Epidermal melanocyte (primary cell): Measurements from ENCODE around the gene GRIP2.

Source experiments
- DNase-seq: peaks from one replicate; pipeline ENCODE4 v3.0.0; 2011; ENCODE audit warnings: low spot score; ENCODE audit not compliant: insufficient read length

GRIP2 gene

GRCh38 chr3:14541646-14542045, 1.5 kb upstream of the GRIP2 start:
- no peak for DNase-seq

- no peak for DNase-seq
Observed at GRCh38 chr3:14540821-14541385, 761 bp upstream of the GRIP2 start.

- no peak for DNase-seq
Observed at GRCh38 chr3:14539384-14539741, 779 bp downstream of the GRIP2 start.

- no peak for DNase-seq
Observed at GRCh38 chr3:14538451-14539088, 1.6 kb downstream of the GRIP2 start.

GRCh38 chr3:14537590-14538450, 2.3 kb downstream of the GRIP2 start:
- DNase-seq: no peak

- DNase-seq: no peak
Observed at GRCh38 chr3:14536837-14537589, 3.1 kb downstream of the GRIP2 start.

GRCh38 chr3:14536055-14536815, 3.9 kb downstream of the GRIP2 start:
- DNase-seq: no peak

GRCh38 chr3:14535616-14536015, 4.5 kb downstream of the GRIP2 start:
- DNase-seq: no peak

- no peak for DNase-seq
Observed at GRCh38 chr3:14534516-14535191, 5.5 kb downstream of the GRIP2 start.

GRCh38 chr3:14533457-14533958, 6.6 kb downstream of the GRIP2 start:
- no peak for DNase-seq

- no peak for DNase-seq
Observed at GRCh38 chr3:14532691-14533456, 7.3 kb downstream of the GRIP2 start.

GRCh38 chr3:14531856-14532395, 8.2 kb downstream of the GRIP2 start:
- DNase-seq: no peak

GRCh38 chr3:14528081-14528480, 12.1 kb downstream of the GRIP2 start:
- DNase-seq: no peak

- DNase-seq: no peak
Observed at GRCh38 chr3:14525685-14526631, 14.2 kb downstream of the GRIP2 start.

GRCh38 chr3:14524920-14525660, 15.1 kb downstream of the GRIP2 start:
- no peak for DNase-seq

- DNase-seq: no peak
Observed at GRCh38 chr3:14524311-14524711, 15.8 kb downstream of the GRIP2 start.

- no peak for DNase-seq
Observed at GRCh38 chr3:14523792-14524191, 16.4 kb downstream of the GRIP2 start.
